Left lung (tissue), 10 donors: Measurements from ENCODE around the gene AAK1. TPM values are rescaled to one million over a fixed set of nuclear protein-coding genes. Genes with fewer than 3 reads are reported as not detected.

Source experiments
- ATAC-seq: fragments of 200-7000 bp; cut with Tn5 transposase; one replicate; pipeline ENCODE4 v1.9.1; 2020; ENCODE audit warnings: moderate library complexity
- DNase-seq, 4 donors: peaks; one replicate each; pipeline ENCODE4 v3.0.0-alpha.2; 2013 to 2020
- H3K27ac ChIP-seq, 2 donors: fragments of 200-600 bp; sonication (generic) in 1 of 2; one replicate each; pipeline versions ENCODE4 v1.5.0 to v1.8.0; 2020 to 2021
- H3K27me3 ChIP-seq, 2 donors: fragments of 200-600 bp; sonication (generic) in 1 of 2; one replicate each; pipeline versions ENCODE4 v1.5.0 to v1.8.0; 2020 to 2021
- H3K36me3 ChIP-seq, 2 donors: fragments of 200-600 bp; sonication (generic) in 1 of 2; one replicate each; pipeline versions ENCODE4 v1.5.0 to v1.8.0; 2020 to 2021
- H3K4me1 ChIP-seq, 2 donors: fragments of 200-600 bp; one replicate each; pipeline ENCODE4 v1.8.0; 2021
- H3K4me3 ChIP-seq, 2 donors: fragments of 200-600 bp; sonication (generic) in 1 of 2; one replicate each; pipeline versions ENCODE4 v1.5.0 to v1.8.0; 2020 to 2021; ENCODE audit warnings: mild to moderate bottlenecking in 1 of 2
- H3K9me3 ChIP-seq, 2 donors: fragments of 200-600 bp; sonication (generic) in 1 of 2; one replicate each; pipeline versions ENCODE4 v1.5.0 to v1.8.0; 2020 to 2021
- CTCF ChIP-seq, 2 donors: fragments of 200-600 bp; sonication (generic) in 1 of 2; IDR thresholded peaks; one replicate each; pipeline versions ENCODE4 v1.5.0 to v1.8.0; 2021; ENCODE audit warnings: antibody characterized with exemption in 2 of 2
- intact Hi-C, 2 donors: fragments of 100-400 bp; cut with DNase I; formaldehyde crosslinking; loops; one replicate each; pipeline versions ENCODE4 v1.11.2 to v1.14.2; 2022
- polyA plus RNA-seq, 6 donors: library from polyadenylated mRNA; unstranded; fragments of 120-200 nt; gene quantifications; one replicate each; pipeline ENCODE4 v1.2.1, GENCODE V29; 2013; ENCODE audit not compliant: insufficient read length in 6 of 6
- total RNA-seq, 2 donors: library from RNA; stranded (reverse); fragmentation: NEBNext Ultra II Directional; extraction: Animal tissue kit (Norgen Biotek cat#: 25700); gene quantifications; one replicate each; pipeline ENCODE4 v1.2.1, GENCODE V29; 2021
- donor health status: DM: no; HTN: yes; CAD: no.
- donor health status: DM: no; HTN: no; CAD: no.

Gene AAK1
- total and polyA plus RNA-seq, 8 donors = 19.0 to 70.7 (median 22.4) TPM

GRCh38 chr2:69462780-69463179 is 180.8 kb downstream of the AAK1 start:
- Histone ChIP-seq H3K27ac (no peak overlapping the region), H3K36me3 (peaks cover 0 to 22% of the 10 kb centered on the region in 2 donors), H3K27me3 (no peaks in the 10 kb centered on the region), H3K4me3 (no peak overlapping the region), H3K4me1 (no peaks in the 10 kb centered on the region), H3K9me3 (no peaks in the 10 kb centered on the region)
- intact Hi-C loops = no loop called here
- DNase-seq (no peak), ATAC-seq (no peak)
- TF ChIP-seq CTCF (IDR thresholded peaks at IDR 0.05) = no peak

- no peak overlapping the region for H3K27ac ChIP-seq
- ATAC-seq (no peak), DNase-seq (no peak)
- H3K4me3 ChIP-seq = no peak overlapping the region
- H3K9me3 ChIP-seq = no peaks in the 10 kb centered on the region
- intact Hi-C loops = no loop called here
- no peak for TF ChIP-seq CTCF (IDR thresholded peaks at IDR 0.05)
- no peaks in the 10 kb centered on the region for H3K27me3 ChIP-seq
- peaks cover 0 to 19% of the 10 kb centered on the region in 2 donors for H3K36me3 ChIP-seq
- H3K4me1 ChIP-seq = no peaks in the 10 kb centered on the region
These were observed 182.1 kb downstream of the AAK1 start for GRCh38 chr2:69461404-69461803.

- no peak for ATAC-seq
These were observed 183.6 kb downstream of the AAK1 start for GRCh38 chr2:69459936-69460335.

DNA sequence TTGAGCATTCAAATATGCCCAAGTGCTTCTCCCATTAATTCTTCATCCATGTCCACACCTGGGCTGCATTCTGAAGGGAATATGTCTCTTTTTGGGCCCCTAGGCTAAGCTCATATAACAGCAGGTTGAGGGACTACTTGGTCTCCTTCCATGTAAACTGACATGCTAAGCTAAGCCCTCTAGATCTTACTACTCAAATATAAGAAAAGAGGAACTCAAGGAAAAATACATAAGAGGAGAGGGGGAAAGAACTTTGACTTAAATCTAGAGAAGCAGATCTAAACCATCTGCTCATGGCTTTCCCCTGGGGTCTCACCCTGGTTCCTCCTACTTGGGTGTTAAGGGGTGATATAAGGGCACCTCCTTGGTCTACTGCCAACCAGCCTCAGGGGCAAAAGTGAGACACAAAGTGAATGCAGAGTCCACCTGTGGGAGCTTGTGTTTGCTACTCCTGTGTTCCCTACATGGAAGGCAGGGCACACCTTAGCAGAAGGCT is 186.5 kb downstream of the AAK1 start:
- peaks cover 0 to 3% of the 10 kb centered on the region in 2 donors for H3K36me3 ChIP-seq
- intact Hi-C loops = no loop called here
- H3K9me3 ChIP-seq = no peaks in the 10 kb centered on the region
- H3K27me3 ChIP-seq = no peaks in the 10 kb centered on the region
- DNase-seq = no peak
- H3K4me3 ChIP-seq = no peak overlapping the region
- H3K27ac ChIP-seq = no peak overlapping the region
- TF ChIP-seq CTCF (IDR thresholded peaks at IDR 0.05) = no peak
- no peak for ATAC-seq
- peaks cover 0 to 6% of the 10 kb centered on the region in 2 donors for H3K4me1 ChIP-seq

More at GRCh38 chr2:69459936-69460335, 183.6 kb downstream of the AAK1 start:
- Histone ChIP-seq H3K9me3 (no peaks in the 10 kb centered on the region), H3K27ac (no peak overlapping the region), H3K36me3 (peaks cover 0 to 4% of the 10 kb centered on the region in 2 donors), H3K4me1 (no peaks in the 10 kb centered on the region), H3K27me3 (no peaks in the 10 kb centered on the region), H3K4me3 (no peak overlapping the region)
- TF ChIP-seq CTCF (IDR thresholded peaks at IDR 0.05) = no peak
- DNase-seq = no peak
- intact Hi-C loops = no loop called here

GRCh38 chr2:69456154-69456553 is 187.4 kb downstream of the AAK1 start:
- ATAC-seq = no peak
- no peaks in the 10 kb centered on the region for H3K27me3 ChIP-seq
- H3K9me3 ChIP-seq = no peaks in the 10 kb centered on the region
- intact Hi-C loops = no loop called here
- peaks cover 0 to 3% of the 10 kb centered on the region in 2 donors for H3K36me3 ChIP-seq
- no peak overlapping the region for H3K27ac ChIP-seq
- no peak for DNase-seq
- peaks cover 0 to 6% of the 10 kb centered on the region in 2 donors for H3K4me1 ChIP-seq
- no peak for TF ChIP-seq CTCF (IDR thresholded peaks at IDR 0.05)
- H3K4me3 ChIP-seq = no peak overlapping the region
